ENCODE results near the gene SELENOH.

DNA sequence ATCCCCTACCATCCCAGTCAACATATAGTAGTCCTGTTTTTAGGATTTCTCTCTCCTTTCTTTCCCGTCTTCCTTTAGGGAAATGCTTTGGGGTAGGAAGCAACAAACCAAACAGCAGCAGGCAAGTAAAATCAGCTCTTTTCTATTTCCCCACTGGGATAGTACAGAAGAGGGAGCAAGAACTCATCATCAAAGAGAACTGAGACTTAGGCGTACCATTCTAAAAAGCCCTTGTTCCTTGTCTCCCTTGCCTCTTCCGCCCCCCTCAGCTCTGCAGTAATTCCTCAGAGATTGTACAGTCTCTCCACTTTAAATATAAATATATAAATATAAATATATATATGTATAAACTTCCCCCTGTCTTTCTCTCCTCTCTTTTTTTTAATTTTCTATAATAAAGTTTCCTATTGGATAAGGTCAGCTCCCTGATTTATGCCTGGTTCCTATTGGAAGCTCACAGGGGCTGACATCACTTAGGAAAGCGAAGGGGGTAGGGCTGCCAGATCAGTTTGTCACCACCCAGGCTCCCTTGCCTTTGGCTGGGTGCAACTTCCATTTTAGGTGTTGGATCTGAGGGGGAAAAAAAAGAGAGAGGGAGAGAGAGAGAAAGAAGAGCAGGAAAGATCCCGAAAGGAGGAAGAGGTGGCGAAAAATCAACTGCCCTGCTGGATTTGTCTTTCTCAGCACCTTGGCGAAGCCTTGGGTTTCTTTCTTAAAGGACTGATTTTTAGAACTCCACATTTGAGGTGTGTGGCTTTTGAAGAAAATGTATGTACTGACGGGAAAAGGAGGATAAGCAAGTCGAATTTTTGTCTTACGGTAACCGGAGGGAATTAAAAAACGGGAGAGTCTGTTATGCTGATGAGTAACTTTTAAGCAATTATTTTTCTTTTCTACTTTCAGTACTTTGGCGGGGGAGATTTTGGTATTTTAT, 20.3 kb downstream of the SELENOH start, which contains the start of gene CTNND1:
- TF ChIP-seq, protein P1, sequence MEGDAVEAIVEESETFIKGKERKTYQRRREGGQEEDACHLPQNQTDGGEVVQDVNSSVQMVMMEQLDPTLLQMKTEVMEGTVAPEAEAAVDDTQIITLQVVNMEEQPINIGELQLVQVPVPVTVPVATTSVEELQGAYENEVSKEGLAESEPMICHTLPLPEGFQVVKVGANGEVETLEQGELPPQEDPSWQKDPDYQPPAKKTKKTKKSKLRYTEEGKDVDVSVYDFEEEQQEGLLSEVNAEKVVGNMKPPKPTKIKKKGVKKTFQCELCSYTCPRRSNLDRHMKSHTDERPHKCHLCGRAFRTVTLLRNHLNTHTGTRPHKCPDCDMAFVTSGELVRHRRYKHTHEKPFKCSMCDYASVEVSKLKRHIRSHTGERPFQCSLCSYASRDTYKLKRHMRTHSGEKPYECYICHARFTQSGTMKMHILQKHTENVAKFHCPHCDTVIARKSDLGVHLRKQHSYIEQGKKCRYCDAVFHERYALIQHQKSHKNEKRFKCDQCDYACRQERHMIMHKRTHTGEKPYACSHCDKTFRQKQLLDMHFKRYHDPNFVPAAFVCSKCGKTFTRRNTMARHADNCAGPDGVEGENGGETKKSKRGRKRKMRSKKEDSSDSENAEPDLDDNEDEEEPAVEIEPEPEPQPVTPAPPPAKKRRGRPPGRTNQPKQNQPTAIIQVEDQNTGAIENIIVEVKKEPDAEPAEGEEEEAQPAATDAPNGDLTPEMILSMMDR (IDR thresholded peaks at IDR 0.05), result no peak
- no peak for TF ChIP-seq POLR2A (IDR thresholded peaks at IDR 0.05)

Measured in lower leg skin (tissue), 3 donors.